Stromal cell of bone marrow (primary cell): ENCODE results near the gene LZTR1.

Experiments used
- DNase-seq: peaks from one replicate; pipeline ENCODE4 v3.0.0-alpha.2; 2012; ENCODE audit warnings: low read depth

LZTR1 gene

DNA sequence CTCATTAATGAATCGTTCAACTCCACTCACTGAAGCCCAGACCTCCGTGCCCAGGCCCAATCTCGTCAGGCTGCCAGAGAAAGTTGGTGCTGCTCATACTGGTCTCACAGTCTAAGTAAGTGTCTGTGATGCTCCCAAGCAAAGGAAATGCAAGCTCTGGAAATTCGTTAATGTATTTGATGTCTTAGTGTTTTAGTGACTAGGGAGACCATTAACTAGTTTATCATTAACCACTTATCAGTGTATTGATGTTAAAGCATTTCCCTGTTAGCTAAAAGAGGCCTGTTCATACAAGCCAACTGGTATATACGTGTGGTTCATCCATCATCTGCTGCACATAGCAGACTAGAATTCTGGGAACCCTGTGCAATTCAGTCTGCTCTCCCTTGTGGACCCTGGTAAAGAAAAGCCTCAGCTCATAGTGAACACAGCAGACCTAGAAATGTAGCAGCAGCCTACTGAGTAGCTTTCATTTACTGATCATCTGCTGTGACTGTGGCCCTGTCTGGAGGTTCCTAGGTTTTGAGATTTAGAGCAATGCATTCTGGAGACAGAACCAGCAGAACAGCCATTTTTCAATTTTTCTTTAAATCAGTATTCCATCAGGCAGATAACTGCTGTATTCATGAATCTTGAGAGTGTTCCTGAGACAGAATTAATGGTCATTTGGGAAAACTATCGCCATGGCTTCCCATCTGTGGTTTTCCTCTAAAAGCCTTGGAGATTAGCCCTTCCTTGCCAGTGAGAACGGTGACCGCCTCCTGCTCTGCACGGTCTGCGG, 30.8 kb upstream of the LZTR1 start:
- DNase-seq: no peak

DNA sequence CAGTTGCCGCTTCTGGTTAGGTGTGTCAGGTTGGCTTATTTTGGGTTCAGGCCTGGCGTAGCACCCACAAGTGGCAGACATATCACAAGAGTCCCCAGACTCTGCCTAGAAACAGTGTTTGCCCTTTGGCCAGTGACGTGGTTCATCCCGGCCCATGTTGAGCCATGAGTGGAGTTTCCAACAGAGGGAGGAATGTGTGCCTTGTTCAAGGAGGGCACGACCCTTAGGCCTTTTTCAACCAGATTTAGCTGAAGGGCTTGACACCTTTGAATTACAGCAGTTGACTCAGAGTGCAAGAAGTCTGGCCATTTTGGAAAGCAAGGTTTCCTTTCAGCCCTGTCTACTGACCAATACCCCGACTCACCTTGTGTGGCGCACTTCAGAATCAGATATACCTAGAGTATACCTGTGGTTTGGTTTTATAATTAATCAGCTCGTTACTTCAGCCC, 30.1 kb upstream of the LZTR1 start:
- DNase-seq: no peak

DNA sequence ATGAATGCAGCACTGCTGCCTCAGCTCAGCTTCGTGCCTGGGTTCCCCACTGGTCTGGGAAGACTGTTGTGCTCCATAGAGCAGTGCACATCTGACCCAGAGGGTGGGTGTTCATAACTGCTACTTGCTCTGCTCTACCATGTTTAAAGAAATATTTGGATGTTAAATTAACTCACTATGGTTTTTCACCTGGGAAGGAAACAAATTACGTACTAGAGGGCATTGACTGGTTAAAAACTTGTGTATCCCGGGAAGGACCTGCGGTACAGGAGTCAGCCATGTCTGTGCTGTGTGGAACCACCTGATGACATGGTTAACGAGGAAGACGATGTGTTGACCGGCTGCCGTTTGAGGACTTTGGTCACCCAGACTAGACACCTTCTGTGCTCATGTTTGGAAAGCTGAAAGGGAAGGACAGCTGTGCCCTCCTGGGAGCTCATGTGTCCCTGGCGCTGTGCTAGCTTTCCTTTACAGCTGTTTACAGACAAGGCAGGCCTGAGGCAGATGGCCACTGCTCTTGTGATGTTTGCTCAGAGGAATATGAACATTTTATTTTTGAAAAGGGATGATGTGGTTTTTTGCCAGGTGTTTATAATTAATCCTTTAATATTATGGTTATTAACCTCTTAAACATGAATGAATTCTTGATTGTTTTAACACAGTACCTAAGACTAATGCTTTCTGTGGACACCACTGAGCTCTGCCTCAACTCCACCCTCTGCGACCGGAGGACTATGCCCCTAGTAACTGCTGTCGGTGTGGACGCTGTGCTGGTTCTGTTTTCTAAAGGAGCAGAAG, 29.4 kb upstream of the LZTR1 start:
- DNase-seq: no peak

DNA sequence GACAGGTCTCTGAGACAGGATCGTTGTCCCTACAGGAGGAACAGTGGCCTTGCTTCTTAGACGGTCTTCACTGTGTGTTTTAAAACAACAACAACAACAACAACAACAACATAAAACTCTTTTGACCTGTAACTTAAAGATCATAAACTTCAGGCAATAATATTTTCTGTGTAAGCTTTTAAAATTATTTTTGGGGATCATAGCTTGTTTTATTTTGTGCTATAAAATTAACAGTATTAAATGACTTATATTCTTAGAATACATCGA, 28.8 kb upstream of the LZTR1 start:
- DNase-seq: no peak

DNA sequence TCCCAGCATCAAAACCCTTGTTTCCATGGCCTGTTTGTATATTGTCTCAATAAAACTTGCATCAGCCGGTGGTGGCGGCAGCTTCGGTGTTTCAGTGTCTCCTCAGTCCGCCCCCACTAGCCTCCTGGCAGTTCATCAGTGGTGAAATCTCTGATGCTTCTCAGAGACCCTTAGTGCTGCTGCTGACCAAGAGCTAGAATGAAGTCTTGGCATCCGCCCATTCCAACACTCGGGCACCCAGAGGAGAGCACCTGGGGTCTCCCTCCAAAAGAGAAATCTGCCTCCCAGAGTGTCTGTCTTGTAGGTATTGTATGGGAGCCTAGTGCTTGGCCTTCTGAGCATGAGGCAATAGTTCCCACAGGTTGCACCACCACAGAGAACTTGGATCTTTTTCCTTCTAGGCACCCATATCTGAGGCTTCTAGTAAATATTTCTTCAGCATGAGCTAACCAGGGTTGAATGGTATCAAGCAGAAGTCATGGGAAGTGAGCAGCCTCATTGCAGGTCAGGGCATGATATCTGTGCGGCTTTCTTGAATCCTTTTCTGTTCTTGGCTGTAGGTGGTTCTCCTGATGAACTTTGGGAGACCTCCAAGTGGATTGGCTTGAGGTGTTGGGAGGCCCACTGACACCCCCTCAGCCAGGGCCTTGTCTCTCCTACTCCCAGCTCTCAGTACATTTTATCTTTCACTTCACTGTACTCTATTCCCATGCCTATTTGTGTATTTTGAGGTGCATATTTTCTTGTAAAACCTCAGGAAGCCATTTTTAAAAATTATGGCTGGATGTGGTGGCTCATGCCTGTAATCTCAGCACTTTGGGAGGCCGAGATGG, 28.2 kb upstream of the LZTR1 start:
- no peak for DNase-seq

DNA sequence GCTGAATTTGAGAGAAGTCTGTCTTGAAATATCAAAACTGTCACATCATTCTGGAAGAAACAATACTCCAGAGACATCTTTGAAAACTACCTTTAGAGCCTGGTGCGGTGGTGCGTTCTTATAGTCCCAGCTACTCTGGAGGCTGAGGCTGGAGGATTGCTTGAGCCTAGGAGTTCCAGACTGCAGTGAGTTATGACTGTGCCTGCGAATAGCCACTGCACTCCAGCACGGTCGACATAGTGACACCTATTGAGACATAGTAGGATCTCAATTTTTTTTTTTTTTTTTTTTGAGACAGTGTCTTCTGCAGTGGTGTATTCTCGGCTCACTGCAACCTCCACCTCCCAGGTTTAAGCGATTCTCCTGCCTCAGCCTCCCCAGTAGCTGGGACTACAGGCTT, 26.5 kb upstream of the LZTR1 start:
- no peak for DNase-seq

DNA sequence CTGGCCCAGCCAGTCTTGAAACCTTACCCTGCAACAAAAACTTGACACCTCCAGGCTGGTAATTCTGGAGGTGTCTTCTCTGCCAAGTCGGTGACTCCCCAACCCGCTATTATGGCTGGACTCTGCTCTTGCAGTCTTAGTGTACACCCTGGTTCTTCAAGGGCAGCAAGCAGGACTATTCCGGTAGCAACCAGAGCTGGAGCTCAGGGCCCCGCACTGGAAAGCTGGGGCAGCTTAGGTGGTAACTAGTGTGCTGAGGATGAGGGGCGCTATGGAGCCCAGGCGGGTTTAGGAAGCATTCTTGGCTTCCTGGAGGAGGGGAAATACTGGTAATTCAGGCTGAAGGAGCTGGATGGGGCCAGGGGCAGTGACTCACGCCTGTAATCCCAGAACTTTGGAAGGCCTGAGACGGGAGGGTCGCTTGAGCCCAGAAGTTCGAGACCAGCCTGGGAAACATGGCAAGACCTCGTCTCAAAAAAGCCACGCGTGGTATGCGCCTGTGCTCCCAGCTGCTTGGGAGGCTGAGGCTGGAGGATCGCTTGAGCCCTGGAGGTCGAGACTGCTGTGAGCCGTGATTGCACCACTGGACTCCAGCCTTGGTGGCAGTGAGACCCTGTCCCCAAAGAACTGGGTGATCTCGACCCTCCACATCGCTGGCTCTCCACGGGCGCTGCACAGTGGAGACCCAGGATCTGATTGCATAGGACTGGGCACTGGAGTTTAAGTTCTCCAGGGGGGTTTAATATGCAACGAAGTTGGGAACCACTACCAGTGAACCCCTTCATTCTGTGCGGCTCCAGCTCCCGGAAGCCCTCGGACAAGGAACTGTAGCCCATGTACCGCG, 25.6 kb upstream of the LZTR1 start:
- DNase-seq: no peak

DNA sequence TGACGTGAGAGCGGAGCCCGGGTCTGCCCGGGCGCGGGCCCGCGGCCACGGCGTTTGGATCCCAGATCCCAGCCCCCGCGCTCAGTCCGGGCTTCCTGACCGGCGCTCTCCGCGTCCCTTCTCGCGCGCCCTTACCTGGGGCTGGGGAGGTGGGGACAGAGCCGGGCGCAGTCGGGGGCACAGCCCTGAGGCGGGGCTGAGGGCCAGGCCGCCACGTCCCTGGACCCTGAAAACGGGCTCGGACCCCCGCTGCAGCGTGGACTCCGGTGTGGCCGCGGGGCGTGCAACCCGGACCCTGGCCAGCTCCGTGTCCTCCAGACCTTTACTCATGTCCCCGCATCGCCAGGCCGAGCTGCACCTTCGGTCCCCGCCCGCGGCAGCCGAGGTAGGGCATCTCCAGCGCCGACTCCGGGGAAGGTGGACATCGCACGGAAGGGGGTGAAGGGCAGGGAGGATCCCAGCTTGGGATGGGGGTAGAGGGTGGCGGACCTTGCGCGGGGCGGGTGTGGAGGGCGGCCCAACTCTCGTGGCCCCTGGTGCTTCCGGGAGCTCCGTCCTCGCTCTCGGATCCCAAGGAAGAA, 24.9 kb upstream of the LZTR1 start:
- no peak for DNase-seq

DNA sequence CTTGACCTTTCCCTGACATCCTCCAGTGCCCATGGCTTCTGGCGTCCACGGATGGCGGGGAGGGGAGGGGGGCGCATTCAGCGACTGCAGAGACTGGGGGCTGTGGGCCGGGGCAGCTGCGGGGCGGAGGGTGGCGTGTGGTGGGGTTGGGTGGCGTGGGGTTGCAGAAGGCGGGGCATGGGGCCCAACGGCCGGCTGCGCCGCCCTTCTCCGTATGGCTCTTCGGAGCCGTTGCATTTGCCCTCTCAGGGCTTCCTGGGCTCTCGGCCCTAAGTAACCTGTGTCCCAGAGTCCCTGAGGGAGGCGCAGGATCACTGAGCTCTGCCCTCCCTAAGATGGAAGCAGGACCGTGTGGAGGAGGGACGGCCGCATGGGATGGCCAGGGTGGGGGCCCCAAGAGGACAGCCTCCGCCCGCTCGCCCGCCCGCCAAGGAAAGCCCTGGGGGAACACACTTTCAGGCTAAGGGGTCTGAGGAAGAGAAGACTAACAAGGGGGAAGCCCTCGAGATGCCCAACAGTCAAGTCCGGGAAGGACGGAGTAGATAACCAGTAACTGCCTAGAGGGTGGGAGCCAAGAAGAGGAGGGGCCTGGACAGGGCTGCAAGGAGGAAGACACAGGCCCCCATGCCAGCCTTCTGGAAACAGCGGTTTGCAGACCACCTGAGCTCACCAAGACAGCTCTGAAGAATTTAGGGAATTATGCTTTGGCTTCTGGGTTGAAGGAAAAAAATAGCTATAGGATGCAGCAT, 24.2 kb upstream of the LZTR1 start:
- DNase-seq: no peak

DNA sequence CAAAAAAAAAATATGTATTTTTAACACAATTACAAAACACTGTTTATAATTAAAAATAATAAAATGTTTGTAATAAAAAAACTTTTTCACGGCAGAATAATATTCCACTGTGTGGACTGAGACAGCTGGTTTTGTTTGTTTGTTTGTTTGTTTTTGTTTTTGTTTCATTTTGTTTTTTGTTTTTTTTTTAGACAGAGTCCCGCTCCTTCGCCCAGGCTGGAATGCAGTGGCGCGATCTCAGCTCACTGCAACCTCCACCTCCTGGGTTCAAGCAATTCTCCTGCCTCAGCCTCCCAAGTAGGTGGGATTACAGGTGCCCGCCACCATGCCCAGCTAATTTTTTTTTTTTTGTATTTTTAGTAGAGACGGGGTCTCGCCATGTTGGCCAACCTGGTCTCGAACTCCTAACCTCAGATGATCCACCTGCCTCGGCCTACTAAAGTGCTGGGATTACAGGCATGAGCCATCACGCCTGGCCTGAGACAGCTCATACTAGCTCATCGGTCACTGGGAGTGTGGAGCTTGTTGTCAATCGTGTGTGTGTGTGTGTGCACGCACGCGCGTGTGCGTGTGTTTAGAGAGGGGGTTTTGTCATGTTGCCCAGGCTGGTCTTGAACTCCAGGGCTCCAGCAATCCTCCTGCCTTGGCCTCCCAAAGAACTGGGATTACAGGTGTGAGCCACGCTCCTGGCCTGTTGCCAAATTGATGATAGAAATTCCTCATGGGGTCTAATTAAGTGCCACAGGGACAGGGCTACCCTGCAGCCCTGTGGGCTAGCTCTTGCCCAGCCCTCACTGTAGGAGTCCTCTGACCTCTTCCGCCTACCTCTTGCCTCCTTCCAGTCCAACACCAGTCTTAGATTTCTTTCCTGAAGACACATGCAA, 22.3 kb upstream of the LZTR1 start:
- DNase-seq: no peak

DNA sequence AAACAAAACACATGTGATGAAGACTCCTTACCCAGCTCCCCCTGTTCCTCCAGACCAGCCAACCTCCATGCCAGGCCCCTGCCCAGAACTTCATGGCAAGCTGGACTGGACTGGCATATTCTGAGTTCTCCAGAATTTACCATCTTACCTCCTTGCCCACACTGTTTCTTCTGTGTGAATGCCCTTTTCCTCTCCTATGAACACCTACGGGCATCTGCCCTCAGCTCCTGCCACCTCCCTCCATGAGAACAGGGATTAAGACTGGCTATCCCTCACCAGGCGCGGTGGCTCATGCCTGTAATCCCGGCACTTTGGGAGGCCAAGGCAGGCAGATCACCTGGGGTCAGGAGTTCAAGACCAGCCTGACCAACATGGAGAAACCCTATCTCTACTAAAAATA, 21.5 kb upstream of the LZTR1 start:
- DNase-seq: no peak

DNA sequence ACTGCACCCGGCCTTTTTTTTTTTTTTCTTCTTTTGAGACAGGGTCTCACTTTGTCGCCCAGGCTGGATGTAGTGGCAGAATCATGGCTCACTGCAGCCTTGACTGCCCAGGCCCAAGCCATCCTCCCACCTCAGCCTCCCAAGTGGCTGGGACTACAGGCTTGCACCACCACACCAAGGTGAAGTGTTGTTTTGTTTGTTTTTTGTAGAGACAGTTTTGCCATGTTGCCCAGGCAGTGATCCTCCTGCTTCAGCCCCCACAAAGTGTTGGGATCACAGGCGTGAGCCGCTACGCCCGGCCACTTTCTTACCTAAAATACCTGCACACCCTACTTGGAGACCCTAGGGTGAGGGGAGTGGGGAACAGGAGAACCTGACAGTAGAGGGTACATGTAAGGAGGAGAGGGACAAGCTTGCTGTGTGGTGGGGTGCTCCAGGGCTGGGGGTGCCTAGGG, 19.6 kb upstream of the LZTR1 start:
- DNase-seq: no peak

DNA sequence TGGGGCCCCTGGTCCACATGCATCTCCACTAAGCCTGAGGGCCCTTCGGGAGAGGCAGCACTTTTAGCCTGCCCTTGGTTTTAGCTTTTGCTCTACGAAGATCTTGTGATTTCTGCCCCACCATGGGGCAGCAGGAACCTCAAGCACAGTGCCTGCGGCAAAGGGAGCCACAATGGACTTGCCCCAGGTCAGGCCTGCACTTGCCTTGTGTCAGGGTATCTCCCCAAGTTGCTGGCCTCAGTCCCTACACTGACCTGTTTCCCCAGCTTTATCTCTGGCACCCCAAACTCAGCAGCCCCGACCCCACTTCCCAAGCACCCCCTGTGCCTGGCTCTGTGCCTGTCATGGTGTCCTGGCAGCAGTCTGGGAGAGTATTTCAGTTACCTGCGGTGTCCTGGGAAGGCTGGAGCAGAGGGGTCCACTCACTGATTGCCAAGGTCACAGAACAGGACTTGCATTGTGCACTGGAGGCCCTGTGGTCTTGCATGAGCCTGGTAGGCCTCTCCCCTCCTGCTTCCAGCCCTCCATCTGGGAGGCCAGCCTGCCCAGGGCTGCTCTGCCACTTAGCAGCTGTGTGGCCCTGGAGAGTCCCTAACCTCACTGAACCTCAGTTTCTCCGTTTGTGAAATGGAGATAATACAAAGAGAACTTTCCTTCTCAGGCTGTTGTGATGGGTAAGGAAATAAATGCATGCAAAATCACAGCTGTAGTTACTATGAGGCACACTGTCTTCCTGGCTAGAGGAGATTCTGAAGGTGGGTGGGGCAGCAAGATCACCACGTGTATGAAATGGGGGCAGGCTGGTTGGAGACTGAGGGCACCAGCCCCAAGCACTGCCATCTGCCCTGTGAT, 18.7 kb upstream of the LZTR1 start:
- no peak for DNase-seq

DNA sequence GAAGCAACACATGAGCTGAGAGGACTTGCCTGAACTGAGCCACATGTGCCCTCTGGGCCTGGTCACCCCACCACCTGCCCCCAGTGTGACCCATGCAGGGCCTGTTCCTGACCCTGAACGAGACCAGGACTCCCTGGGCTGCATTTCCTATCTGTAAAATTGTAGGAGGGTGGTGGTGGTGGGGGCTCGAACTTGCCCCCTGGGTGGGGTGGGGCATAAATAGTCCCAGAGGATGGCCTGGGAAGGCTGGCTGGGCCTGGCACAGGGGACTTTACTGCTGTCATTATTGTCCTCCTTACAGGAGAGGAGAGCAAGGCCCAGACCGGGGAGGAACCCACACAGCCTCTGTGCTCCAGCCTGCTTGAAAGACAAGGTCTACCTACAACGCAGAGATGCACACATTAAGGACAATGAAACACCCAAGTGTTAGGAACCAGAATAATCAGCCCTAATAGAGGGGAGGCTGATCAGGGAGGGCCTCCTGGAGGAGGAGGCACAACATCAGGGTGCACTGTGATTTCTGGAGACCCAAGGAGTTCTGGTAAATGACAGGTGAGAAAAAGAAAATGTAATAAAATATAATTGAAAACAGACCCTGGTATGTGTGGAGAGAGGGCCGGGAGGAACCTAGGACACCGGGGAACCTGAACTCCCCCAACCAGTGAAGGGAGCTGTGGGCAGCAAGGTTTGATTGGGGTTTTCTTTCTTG, 17.9 kb upstream of the LZTR1 start:
- no peak for DNase-seq

DNA sequence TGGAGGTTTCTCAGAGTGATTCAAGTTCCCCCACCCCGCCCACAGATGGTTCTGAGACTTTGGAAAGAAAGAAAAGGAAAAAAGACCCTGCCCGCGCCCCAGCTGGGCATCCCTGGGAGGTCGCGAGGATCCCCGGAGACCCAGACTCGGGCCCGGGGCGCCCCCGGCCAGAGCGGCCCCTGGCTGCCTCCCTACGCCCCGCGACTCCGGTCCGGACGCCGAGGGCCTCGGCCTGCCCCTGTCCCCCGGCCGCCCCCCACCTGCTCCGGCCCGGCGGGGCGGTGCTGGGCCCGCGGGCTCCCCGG, 17.3 kb upstream of the LZTR1 start:
- DNase-seq: no peak

DNA sequence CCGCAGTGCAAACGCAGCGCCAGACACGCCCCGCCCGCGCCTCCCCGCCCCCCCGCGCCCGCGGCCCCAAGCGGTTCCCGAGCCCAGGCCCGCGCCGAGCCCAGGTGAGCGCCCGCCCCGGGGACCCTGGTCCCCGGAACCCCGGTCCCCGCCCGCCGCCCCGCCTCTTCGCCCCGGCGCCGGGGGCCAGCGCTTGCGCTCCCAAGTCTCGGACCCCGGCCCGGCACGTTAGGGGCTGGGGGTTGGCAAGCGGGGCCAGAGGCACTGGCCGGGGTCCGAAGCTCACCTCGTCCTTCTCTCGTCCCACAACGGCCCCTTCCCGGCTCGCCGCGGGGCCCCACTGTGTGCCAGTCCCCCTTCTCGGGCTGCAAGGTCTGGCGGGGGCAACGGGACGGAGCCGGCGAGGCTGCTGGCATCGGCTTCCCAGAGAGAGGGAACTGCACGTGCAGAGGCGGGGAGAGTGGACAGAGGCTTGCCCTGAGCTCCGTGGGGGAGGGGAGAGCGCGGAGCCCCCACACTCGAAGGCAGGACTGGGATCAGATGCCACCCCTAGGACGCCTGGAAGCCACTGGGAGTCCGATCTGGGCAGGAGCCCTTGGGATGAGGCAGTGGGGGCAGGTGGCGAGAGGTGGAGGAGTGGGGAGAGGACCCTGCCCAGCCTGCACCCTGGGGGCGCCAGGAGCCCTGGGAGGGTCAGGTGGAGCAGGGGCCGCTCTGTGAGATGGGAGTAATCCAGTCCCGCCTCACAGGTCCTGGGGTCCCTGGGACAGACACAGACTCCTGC, 16.8 kb upstream of the LZTR1 start:
- no peak for DNase-seq
